Measurements from ENCODE around the gene CCDC27. TPM values are rescaled to one million over a fixed set of nuclear protein-coding genes. Genes with fewer than 3 reads are reported as not detected.

The CCDC27 gene
- total and polyA plus RNA-seq, 10 donors: not detected

GRCh38 chr1:3727042-3727824 lies 25.0 kb upstream of the CCDC27 start:
- H3K36me3 ChIP-seq: no peaks in the 10 kb centered on the region
- peaks cover 0 to 49% (median 7%) of the 10 kb centered on the region in 7 donors for H3K27me3 ChIP-seq (replicated peaks in 1 of 7)
- H3K4me1 ChIP-seq: peaks cover 0 to 5% (median 0%) of the 10 kb centered on the region in 6 donors
- DNase-seq: no peak
- no peak overlapping the region for H3K4me3 ChIP-seq
- intact Hi-C loops (cut with DNase I; ENCODE audit: low total_unique reads): no loop called here
- no peaks in the 10 kb centered on the region for H3K9me3 ChIP-seq
- WGBS, 5 donors: 51 to 67% (median 55%) methylated on average over 27 to 37 of the region's 37 CpGs
- TF ChIP-seq POLR2A (IDR thresholded peaks at IDR 0.05): no peak
- peak in 2 of 11 experiments; percentile 16 to 34 for TF ChIP-seq CTCF (IDR thresholded peaks at IDR 0.05 in 8 of 11, conservative IDR thresholded peaks at IDR 0.05 in 3 of 11)
- no peak overlapping the region for H3K27ac ChIP-seq

DNA sequence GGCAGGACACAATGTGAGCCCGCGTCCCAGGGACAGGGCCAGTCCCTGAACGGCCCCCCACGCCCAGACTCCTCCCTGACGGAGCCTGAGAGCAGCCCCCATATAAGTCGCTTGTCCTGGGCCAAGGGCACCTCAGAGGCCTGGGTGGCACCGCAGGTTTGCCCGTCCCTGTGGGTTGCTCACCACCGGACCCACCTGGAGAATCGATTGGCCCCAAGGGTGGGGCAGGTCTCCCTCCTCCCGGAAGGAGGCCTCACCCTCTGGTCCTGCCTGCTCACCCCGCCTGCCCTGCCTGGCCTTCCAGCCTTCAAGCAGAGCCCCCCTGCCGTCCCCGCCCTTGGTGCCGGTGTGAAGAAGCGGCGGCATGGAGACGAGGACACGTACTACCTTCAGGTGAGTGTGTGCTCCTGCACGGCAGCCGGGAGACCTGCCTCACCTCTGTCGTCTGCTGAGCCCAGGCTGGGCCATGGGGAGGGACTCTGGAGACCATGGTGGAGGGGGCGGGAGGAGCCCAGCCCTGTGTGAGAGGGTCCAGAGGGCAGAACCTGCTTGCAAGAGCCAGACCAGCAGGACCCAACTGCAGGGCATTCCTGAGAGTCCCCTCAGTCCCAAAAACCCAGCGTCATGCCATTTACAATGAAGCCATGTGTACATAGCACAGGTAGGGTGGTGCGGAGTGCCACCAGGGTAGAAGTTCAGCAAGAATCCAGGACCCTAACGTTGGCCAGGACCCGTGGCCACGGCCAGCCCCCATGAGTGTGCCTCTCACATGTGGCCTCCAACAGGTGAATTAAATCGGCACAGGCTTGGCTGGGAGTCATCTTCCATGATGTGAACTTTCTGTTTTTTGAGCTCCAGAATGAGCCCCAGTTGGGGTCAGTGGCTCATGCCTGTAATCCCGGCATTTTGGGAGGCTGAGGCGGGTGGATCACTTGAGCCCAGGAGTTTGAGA lies 24.1 kb upstream of the CCDC27 start:
- Histone ChIP-seq H3K27ac (no peak overlapping the region), H3K4me1 (peaks cover 0 to 5% (median 0%) of the 10 kb centered on the region in 6 donors), H3K9me3 (no peaks in the 10 kb centered on the region), H3K36me3 (no peaks in the 10 kb centered on the region), H3K4me3 (no peak overlapping the region), H3K27me3 (replicated peaks in 1 of 7) (peaks cover 0 to 58% (median 7%) of the 10 kb centered on the region in 7 donors)
- 84 to 91% (median 86%) methylated on average over 19 to 31 of the region's 31 CpGs for WGBS, 5 donors
- no peak for TF ChIP-seq CTCF (IDR thresholded peaks at IDR 0.05 in 8 of 11, conservative IDR thresholded peaks at IDR 0.05 in 3 of 11)
- TF ChIP-seq POLR2A (IDR thresholded peaks at IDR 0.05): no peak
- no peak for TF ChIP-seq POLR2AphosphoS5 (IDR thresholded peaks at IDR 0.05)
- intact Hi-C loops (cut with DNase I; ENCODE audit: low total_unique reads): no loop called here
- no peak for DNase-seq

- H3K27me3 ChIP-seq (replicated peaks in 1 of 7): peaks cover 0 to 60% (median 7%) of the 10 kb centered on the region in 7 donors
- intact Hi-C loops (cut with DNase I; ENCODE audit: low total_unique reads): no loop called here
- 62 to 80% (median 75%) methylated on average over 12 to 32 of the region's 32 CpGs for WGBS, 5 donors
Measured at GRCh38 chr1:3729594-3730542, 22.4 kb upstream of the CCDC27 start.

More at GRCh38 chr1:3729594-3730542, 22.4 kb upstream of the CCDC27 start:
- Histone ChIP-seq H3K4me1 (peaks cover 0 to 5% (median 0%) of the 10 kb centered on the region in 6 donors), H3K4me3 (no peak overlapping the region), H3K36me3 (peaks cover 0 to 8% (median 1%) of the 10 kb centered on the region in 6 donors), H3K27ac (no peak overlapping the region), H3K9me3 (no peaks in the 10 kb centered on the region)
- no peak for DNase-seq
- TF ChIP-seq POLR2AphosphoS5 (IDR thresholded peaks at IDR 0.05) (no peak), CTCF (IDR thresholded peaks at IDR 0.05 in 8 of 11, conservative IDR thresholded peaks at IDR 0.05 in 3 of 11) (no peak), POLR2A (IDR thresholded peaks at IDR 0.05) (no peak)

Measured in spleen (tissue), 11 donors.